Astrocyte (in vitro differentiated cells and primary cell): ENCODE measurements around the gene NOC2L.

ENCODE experiments used
- CTCF ChIP-seq: IDR thresholded peaks from 2 replicates; pipeline ENCODE4 v1.5.1; 2011; ENCODE audit warnings: low read depth, mild to moderate bottlenecking, inconsistent platforms, low read length, moderate library complexity; ENCODE audit not compliant: insufficient read depth
- EZH2 ChIP-seq: IDR thresholded peaks from 2 replicates; pipeline ENCODE4 v1.6.1; 2012; ENCODE audit warnings: mild to moderate bottlenecking, low read length, inconsistent platforms; ENCODE audit not compliant: insufficient read depth

DNA sequence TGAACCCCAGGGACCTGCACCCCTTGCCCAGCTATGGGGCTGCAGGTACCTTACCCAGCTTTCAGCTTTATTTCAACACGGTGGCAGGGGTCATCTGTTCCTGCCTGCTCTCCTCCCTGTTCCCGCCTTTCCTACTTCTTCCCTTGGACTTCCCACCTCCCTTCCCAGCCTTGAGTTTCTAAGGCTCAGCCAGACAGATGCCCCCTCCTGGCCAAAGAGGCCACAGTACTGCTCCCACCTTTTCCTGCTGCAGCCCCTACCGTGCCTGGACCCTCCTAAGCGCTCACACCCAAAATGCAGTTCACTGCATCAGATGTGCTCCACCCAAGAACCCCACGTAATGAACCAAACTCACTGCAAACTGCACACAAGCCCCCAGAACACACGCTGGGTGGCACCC is 7.7 kb downstream of the NOC2L start:
- TF ChIP-seq CTCF (peak; percentile 26), EZH2 (no peak)
